Measurements from ENCODE around the gene UPP1. TPM values are rescaled to one million over a fixed set of nuclear protein-coding genes. Genes with fewer than 3 reads are reported as not detected.
"Not testable (repeated sequence)": the region's sequence is repeated elsewhere in the genome, so short reads cannot be mapped to it uniquely, and the experiment has no call there.

The UPP1 gene
- total RNA-seq, 1 donor from 2014 or later, result 27.9 TPM

DNA sequence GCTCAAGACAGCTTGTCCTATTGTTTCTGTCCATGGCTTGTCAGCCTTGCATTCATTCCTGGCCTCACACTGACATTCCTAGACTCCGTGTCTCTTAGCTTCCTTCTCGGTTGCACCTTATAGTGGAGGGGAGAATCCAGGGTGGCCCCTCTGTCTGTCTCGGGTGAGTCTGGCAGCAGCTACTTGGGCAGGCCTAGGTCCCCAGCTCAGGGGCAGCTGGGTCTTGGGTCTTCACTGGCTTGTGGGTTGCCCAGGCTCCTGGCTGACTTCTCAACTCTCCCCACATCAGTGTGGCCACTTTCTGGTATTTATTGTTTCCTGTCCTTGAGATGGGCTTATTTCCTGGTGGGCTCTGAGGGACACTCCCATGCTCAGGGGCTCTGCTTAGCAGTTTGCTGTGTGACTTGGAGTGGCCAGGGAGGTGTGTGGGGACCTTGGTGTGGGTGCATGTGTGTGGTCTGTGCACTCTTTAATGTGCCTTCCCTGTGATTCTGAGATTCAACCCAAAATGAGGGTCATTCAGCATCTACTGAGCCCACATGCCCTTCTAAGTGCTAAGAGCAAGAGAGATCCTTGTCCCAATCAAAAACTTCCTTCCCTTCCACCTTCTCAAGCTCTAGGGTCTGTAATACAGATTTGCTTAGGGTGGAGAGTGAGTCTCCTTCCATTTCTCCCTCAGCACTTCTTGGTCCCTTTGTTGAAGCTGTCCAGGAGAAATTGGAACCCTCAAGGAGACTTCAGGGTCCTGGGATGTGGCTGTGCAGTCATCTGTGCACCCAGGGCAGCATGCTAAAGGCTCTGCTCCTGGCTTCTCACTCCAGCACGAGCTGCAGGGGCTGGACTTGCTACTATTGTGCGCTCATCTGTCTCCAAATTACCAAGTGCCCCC lies 20.1 kb downstream of the UPP1 start:
- intact Hi-C loops (cut with DNase I), result loop anchor here (1.0 to 2.0 kb wide), 2 partner anchors 118 to 164 kb away; no protein-coding TSS in a partner anchor
- DNase-seq (ENCODE audit: low spot score), result no peak

DNA sequence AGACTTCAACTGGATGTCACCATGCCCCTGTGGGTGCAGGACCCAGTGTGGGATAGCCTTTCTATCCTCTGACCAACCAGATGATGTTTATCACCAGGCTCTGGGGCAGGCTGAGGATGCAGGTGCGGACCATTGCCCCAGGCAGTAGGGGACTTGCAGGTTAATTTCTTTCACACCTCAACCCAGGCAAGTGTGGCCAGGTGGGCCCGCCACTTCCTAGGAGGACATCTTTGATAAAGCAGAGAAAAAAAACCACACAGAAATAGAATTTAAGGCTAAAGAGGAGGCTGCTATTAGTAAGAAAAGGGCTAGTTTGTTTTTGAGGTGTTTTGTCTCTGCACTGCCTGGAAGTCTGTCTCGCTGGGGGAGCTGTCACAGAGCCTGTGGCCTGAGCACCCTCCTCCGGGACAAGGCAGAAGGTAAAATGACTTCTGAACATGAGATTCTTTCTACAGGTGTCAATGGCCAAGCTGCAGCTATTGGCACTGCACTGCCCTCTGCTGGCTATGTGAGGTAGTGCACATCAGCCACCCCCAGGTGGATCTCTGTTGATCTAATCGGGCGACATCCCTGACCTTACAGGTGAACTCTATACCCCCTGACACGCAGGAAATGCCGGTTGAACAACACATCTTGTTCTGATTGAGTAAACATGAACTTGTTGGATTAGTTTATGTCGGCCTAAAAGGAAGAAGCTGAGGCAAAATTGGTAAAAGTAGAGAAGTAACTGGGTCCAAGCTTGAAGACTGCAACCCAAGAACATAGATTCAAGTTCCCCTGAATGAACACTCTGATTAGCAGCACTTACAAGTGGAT lies 21.0 kb downstream of the UPP1 start:
- intact Hi-C loops (cut with DNase I), result loop anchor here (1.0 to 2.0 kb wide), 2 partner anchors 119 to 165 kb away; no protein-coding TSS in a partner anchor
- peak; percentile 89 for DNase-seq (ENCODE audit: low spot score)

DNA sequence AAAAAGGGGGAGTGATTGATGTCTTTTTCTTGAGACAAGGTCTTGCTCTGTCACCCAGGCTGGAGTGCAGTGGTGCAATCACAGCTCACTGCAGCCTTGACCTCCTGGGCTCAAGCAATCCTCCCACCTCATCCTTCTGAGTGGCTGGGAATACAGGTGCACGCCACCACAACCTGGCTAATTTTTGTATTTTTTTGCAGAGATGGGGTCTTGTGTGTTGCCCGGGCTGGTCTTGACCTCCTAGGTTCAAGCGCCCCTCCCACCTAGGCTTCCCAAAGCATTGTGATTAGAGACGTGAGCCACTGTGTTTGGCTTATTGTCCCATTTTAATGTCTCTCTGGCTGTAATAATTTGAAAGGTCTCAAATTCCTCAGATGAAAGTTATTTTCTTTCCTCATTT lies 21.8 kb downstream of the UPP1 start:
- DNase-seq (ENCODE audit: low spot score), result no peak
- intact Hi-C loops (cut with DNase I), result no loop called here

DNA sequence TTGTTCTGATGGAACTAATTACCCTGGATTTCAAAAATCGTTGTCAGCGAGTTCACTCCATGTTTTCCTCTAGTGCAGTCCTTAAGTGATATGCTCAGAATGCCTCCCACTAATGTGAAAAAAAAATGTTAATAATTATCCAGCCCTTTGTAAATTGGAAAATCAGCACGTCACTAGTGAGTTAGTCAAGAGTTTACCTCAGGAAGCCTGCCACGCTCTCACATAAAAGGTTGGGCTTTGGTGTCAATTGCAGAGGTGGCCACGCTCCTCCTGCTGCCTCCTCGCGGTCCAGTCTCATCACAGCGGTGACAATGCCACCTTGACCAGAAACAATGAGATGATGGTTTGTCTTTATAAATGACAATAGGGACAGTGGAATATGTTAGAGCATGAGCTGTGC lies 22.5 kb downstream of the UPP1 start:
- DNase-seq (ENCODE audit: low spot score), result no peak
- intact Hi-C loops (cut with DNase I), result no loop called here

DNA sequence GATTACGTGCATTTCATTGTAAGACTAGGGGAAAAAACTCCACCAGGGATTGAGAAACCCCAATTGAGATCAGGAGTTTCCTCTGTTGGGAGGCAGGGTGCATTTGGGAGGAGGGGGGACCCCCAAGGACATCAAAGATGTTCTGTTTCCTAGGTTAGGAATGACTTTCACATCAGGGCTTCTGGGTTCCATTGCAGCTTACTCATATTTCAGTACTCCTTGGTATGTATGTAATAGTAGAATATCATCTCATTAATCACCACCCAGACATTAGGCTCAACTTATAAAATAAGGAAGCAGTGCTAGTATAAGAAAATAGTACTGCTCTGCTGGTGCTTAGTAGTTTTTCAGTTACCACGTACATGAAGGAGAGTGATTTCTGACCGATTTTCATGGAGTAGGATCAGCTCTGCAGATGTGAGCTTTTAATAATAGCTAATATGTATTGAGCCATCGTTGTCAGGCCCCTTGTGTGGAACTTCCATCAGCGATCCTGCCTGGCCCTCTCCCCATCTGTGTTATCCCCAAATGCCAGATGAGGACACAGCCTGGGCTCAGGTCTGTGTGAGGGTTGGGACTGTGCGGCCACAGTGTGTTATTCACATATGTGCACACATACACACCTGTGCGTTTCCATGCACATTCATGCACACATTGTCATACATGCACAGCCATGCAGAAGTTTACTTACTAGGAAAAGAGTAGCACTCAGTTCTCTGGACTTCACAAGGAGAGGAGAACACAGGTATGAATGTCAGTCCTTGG lies 23.5 kb downstream of the UPP1 start:
- no peak for DNase-seq (ENCODE audit: low spot score)
- intact Hi-C loops (cut with DNase I), result no loop called here

DNA sequence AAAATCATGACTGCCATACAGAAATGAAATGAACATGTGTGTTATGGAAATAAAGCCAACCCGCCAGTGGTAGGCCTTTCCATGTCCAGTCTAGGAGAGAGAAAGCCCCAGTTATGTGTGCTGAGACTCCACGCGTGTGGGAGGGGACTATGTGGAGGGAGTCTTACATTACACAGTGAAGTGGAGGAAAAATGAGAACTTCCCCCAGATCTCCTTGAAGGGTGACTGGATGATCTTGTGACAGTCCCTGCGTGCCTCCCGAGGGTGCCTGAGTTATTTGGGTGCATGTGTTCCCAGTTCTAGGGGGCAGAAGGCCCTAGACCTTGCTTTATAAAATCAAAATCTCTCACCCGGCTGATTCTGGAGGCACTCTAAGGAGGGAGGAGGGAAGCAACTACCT lies 24.2 kb downstream of the UPP1 start:
- intact Hi-C loops (cut with DNase I), result no loop called here

DNA sequence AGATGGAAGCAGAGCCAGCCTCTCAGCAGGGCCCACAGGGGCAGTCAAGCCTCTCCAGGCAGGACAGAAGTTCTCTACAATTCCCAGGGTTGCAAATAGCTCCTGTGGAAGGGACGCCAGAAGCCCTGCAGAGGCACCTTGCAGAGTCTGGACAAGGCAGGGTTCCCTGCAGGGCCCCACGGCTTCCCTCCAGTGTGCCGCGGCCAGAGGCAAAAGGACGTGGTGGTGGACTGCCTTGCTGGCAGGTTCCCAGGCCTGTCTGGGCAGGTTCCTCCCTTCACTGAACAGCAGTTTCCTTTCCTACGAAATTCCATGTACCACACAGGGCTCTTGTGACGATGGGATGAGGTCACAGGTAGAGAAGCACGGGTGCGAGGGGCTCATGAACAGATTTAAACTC lies 25.1 kb downstream of the UPP1 start:
- DNase-seq (ENCODE audit: low spot score), result no peak
- intact Hi-C loops (cut with DNase I), result no loop called here

More for the DNA sequence above, 24.2 kb downstream of the UPP1 start:
- no peak for DNase-seq (ENCODE audit: low spot score)

DNA sequence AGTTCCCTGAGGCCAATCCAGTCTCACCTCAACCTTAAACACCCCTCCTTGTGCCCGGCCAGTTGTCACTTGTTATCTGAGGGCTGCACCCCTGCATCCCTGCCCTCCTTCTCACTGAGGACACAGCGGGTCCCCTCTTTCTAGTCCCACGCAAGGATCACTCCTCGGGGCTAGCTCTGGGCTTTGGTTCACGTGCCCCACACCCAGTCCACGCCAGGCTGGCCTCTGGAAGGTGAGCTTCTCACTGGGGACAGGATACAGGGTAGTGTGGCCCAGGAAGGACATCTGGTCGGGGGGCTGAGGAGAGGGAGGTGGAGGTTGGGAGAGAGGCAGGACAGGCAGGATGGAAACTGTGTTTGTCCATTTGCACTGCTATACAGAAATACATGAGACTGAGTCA lies 25.5 kb downstream of the UPP1 start:
- intact Hi-C loops (cut with DNase I), result no loop called here
- DNase-seq (ENCODE audit: low spot score), result no peak

DNA sequence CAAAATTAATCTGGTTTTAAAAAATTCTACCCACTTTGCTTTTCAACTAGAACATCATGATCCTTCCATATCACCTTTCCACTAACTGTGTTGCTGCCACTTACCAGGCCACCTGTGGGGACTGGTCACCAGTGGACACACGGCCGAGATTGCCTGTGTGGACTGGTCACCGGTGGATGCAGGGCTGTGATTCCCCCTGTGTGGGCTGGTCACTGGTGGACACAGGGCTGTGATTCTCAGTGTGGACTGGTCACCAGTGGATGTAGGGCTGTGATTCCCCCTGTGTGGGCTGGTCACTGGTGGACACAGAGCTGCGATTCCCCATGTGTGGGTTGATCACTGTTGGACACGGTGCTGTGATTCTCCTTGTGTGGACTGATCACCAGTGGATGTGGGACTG lies 27.0 kb downstream of the UPP1 start:
- intact Hi-C loops (cut with DNase I), result no loop called here
- no peak for DNase-seq (ENCODE audit: low spot score)

DNA sequence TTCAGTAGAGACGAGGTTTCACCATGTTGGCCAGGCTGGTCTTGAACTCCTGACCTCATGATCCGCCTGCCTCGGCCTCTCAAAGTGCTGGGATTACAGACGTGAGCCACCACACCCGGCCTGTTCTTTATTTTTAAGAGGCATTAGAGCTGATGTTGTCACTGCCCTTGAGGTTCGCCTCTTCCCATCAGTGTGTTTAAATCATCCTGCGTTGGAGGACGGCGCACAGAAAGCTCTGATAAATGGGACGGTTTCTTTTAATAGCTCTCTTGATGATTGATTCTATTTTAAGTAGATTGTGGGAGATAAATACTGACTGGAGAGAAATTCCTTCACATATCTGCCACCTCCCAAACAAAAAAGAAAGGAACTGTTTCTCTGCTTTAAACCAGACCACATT lies 29.0 kb downstream of the UPP1 start:
- intact Hi-C loops (cut with DNase I), result no loop called here
- DNase-seq (ENCODE audit: low spot score), result no peak

DNA sequence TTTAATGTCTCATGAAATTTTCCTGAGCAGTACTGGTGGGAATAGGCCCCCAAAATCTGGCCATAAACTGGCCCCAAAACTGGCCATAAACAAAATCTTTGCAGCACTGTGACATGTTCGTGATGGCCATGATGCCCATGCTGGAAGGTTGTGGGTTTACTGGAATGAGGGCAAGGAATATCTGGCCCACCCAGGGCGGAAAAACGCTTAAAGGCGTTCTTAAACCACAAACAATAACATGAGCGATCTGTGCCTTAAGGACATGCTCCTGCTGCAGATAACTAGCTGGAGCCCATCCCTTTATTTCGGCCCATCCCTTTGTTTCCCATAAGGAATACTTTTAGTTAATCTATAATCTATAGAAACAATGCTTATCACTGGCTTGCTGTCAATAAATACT lies 31.5 kb downstream of the UPP1 start:
- DNase-seq (ENCODE audit: low spot score); intact Hi-C loops (cut with DNase I): not testable (repeated sequence)

DNA sequence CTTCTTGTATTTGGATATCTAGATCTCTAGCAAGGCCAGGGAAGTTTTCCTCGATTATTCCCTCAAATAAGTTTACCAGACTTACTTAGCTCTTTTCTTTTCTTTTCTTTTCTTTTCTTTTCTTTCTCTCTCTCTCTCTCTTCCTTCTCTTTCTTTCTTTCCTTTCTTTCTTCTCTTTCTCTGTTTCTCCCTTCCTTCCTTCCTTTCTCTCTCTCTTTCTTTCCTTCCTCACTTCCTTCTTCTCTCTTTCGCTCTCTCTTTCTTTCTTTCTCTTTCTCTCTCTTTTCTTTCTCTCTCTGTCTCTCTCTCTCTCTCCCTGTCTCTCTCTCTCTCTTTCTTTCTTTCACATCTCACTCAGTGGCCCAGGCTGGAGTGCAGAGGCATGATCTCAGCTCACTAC lies 37.0 kb downstream of the UPP1 start:
- DNase-seq (ENCODE audit: low spot score), result no peak

DNA sequence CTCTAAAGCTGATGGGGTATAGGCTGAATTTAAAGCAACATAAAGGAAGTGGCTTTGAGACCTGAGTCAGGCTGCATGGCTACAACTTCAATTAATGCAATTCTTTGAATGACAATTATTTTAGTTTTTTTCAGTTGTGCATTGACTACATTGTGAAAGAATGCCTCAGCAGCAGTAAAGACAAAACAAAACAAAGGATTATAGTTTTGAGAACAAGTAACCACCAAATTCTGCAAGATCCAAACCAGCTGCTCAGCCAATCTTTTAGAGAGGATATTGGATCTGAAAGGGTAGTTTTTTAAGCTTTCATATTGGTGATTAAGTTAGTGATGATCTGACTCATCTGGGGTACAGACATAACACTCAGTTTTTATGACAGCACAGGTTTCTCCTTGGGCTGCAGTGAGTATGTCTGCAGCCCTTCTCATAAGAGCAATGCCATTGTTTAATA lies 41.6 kb downstream of the UPP1 start:
- DNase-seq (ENCODE audit: low spot score), result no peak
- intact Hi-C loops (cut with DNase I), result no loop called here

More for the DNA sequence above, 37.0 kb downstream of the UPP1 start:
- intact Hi-C loops (cut with DNase I), result no loop called here

DNA sequence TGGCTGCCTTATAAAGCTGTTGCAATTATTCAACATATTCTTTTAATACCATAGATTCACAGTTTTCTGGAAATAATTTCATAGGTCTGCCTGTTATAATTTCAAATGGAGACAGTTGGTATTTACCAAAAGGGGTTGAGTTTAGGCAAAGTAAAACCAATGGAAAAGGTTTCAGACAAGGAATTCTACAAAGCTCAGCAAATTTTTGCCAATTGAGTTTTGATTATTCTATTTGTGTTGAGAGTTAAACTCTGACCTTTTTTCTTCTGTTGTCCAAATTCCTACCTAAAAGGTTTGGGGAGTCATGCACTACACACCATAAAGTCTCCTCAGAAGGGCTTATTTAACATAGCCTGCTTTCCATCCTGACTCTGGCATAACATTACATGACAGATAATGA lies 43.7 kb downstream of the UPP1 start:
- intact Hi-C loops (cut with DNase I), result no loop called here

DNA sequence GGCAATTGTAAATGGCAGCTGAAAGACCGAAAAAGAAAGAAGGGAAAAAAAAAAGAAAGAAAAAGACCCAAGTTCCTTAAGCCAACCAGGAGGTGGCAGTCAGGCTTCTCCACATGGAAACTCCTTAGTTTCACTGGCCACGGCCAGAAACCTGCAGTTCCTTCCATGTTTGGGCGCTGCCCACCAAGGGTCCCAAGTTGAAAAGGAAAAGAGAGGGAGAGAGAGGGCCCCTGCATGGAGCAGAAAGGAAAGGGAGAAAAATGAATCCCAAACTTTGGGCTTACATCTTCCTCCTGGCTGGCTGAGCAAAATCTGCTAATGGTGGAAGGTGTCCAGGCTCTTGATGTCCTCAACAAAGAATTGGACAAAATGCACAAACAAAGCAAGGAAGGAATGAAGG lies 50.4 kb downstream of the UPP1 start:
- DNase-seq (ENCODE audit: low spot score), result no peak
- intact Hi-C loops (cut with DNase I), result no loop called here

More for the DNA sequence above, 43.7 kb downstream of the UPP1 start:
- no peak for DNase-seq (ENCODE audit: low spot score)

DNA sequence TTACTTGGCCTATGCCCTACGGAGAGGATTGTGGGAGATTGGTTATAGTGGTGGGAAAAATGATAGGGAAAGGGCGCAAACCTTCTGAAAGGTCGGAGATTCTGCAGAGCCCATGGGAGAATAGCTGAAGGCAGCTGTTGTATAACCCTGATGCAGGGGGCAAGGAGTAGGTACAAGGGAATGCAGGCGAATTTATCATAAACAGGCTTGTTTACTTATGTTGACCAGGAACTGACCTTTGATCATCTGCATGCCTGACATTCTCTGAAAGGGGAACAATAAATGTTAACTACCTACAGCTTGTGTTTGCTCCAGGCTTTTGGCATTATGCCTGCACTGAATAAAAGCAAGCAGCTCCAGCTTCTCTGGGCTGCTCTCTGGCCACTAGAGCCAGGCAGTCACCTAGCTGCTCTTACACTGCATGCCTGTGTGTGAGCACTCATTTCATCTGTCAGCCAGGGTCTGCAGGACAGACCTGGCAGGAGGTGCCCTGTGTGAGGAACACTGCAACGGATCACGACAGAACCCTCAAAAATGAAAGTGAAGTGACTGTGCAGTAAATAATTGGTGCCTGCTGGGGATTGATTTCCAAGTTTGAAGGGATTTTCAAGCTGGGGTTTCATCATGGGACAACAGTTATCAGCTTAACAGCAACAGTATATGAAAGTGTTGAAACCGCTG lies 51.1 kb downstream of the UPP1 start:
- intact Hi-C loops (cut with DNase I), result no loop called here
- DNase-seq (ENCODE audit: low spot score), result no peak

DNA sequence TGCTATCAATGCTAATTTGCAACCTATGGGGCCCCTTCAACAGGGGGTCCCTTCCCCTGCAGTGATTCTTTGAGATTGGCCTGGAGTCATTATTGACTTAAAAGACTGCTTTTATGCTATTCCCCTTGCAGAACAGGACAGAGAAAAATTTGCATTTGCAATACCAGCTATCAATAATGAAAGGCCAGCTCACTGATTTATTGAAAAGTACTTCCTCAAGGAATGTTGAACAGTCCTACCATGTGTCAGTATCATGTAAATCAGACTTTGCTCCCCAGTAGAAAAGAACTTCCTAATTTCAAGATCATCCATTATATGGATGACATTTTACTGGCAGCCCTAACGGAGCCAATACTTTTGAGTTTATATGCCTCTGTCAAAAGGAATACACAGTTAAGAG lies 52.5 kb downstream of the UPP1 start:
- intact Hi-C loops (cut with DNase I), result no loop called here
- DNase-seq (ENCODE audit: low spot score), result no peak

DNA sequence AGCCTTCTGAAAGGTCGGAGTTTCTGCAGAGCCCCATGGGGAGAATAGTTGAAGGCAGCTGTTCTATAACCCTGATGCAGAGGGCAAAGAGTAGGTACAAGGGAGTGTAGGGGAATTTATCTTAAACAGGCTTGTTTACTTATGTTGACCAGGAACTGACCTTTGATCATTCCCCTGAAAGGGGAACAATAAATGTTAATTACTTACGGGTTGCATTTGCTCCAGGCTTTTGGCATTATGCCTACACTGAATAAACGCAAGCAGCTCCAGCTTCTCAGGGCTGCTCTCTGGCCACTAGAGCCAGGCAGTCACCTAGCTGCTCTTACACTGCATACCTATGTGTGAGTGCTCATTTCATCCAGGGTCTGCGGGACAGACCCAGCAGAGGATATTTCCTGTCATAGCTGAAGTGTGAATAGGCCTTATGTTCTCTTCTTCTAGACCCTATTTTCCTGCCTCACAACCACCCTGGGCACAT lies 55.3 kb downstream of the UPP1 start:
- intact Hi-C loops (cut with DNase I), result no loop called here
- DNase-seq (ENCODE audit: low spot score), result no peak

DNA sequence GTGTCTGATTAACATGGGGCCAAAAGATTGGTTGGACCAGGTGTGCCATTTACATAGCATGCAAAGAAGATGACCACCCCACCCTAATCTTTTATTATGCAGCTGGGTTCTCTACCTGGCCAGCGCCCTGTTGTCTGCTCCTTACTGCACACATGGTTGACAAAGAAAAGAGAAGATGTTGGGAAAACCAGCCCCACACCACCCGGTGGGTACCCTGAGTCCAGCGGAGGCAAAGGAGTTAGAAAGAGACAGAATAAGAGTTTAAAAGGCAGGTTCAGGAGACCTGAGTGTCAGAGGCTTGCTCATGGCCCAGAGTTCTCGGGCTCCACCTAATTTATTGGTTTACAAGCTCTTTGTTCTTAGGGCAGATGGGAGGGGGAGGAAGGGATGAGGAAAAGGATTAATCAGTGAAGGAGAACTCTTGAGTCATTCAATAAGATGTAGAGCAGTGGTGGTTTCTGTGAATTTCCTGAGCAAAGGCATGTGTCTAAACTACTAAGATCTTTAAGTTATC lies 58.1 kb downstream of the UPP1 start:
- no peak for DNase-seq (ENCODE audit: low spot score)
- intact Hi-C loops (cut with DNase I), result no loop called here
